ENCODE results near the gene RTTN. TPM values are rescaled to one million over a fixed set of nuclear protein-coding genes. Genes with fewer than 3 reads are reported as not detected.

Gene RTTN
- polyA plus RNA-seq, 12 donors, result 8.7 to 18.7 (median 13.0) TPM; not detected in 1

GRCh38 chr18:70028734-70029133 is 176.8 kb downstream of the RTTN start:
- no peak for DNase-seq

DNA sequence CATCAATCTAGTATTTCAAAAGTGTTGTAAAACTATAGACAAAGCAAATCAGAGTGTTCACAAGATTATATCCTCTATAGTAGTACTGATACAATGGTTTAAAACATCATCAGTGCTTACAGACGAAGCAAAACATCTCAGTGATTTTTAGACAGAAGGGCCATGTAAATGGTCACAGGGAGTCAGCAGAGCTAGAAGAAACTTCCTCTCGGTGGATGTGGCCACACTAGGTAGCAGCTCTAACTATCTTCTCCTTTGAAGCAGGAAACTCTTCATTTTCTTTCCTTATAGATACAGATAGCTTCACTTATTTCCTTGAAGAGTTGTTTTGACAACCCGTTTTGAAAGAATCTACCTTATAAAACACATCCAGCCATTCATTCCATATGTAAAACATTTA is 177.4 kb downstream of the RTTN start:
- DNase-seq, result no peak

GRCh38 chr18:70025580-70025979 is 179.9 kb downstream of the RTTN start:
- no peak for DNase-seq

GRCh38 chr18:70024829-70025228 is 180.7 kb downstream of the RTTN start:
- DNase-seq, result no peak

GRCh38 chr18:70024093-70024492 is 181.4 kb downstream of the RTTN start:
- no peak for DNase-seq

DNA sequence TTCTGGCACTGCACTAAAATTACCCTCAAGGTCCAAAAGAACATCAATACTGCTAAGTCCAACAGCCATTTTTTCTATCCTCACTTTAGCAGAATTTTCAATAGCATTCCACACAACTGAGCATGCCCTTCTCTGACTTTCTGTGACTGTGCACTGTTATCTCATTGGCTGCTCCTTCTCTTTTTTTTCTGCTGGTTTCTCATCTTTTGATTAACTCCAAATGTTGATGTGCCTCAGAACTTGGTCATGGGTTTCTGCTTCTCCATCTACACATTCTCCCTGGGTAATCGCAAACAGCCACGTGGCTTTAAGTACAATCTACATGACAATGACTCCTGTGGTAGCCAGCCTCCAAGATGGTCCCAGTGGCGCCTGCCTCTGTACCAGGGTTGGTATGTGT is 182.9 kb downstream of the RTTN start:
- no peak for DNase-seq

DNA sequence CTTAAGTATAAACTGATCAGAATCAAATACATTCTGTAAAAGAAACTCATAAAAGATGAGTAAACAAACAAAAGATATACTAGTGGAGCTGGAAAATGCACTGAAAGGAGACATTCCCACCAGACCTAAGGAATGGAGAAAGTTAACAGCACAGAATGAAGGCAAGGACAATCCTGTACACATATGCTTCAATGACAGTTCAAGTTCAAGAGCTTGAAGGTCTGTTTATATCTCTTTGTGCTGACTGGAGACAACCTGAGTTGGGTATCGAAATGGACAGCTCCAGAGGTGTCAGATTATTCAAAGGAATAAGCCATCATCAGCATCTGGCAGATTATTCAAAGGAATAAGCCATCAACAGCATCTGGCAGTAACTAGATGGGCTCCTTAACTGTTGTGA is 184.0 kb downstream of the RTTN start:
- DNase-seq, result no peak

GRCh38 chr18:70021043-70021442 is 184.4 kb downstream of the RTTN start:
- DNase-seq, result no peak

DNA sequence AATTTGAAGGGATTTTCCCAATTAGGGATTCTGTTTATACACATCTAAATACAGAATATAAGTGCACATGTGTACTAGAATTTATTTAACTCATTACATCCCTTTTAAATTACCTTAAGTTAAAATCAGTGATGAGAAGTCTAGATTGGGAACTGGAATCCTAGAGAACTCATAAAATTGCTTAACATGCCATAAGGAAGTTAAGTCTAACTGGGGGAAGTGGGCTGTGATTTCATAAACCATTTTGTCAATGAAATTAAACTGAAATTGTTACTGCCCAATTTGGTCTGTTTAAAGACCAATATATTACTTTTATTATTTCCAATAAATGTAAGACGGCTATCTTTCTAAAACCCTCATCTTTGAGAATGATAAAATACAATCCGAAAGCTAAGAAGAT is 185.5 kb downstream of the RTTN start:
- DNase-seq, result no peak

- DNase-seq, result no peak
Measured at GRCh38 chr18:70019136-70019535, 186.4 kb downstream of the RTTN start.

DNA sequence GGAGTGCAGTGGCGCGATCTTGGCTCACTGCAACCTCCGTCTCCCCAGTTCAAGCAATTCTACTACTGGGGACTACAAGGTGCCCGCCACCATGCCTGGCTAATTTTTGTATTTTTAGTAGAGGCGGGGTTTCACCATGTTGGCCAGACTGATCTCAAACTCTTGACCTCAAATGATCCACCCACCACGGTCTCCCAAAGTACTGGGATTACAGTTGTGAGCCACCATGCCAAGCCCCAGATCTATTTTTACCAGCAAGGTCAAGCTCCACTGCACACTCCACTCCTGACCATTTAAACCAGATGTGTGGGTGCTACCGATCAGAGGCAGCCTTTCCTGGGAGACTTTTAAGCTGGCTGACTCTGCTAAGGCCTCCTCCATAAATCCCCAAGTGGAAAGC is 190.4 kb downstream of the RTTN start:
- DNase-seq, result no peak

DNA sequence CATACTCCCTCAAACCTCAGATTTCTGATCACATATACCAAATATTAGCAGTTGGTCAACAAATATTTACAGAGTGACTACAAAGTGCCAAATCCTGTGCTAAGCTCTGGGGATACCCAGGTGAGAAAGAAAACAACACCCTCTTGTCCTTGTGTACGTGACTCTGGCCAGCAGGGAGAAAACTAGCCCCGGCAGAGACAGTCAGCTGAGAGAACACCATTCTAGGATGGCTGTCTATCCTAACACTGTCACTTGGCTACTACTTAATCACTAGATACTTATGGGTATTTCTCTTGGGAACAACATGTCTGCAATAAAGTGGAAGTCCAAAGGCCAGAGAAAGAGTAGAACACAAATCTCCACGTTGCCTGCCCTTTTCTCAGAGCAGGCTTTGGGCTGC is 199.9 kb downstream of the RTTN start:
- DNase-seq, result no peak

DNA sequence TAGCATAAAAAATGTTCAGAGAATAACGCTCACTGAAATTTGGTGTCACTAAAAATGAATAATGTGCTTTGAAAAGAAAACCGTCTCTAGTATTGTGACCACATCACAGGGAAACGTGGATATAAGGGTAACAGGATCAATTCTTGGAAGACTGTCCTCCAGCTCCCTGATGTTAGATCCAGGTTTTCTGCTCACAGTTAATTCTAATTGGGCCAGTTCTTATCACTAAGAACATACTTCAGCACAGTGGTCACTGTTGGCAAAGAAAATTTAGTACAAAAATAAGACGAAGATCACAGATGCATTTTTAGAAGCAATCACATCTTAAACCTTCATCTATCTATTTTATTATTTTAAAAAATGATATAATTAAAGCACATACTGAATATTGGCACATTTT is 200.8 kb downstream of the RTTN start:
- DNase-seq, result no peak

GRCh38 chr18:69999656-70000055 is 205.8 kb downstream of the RTTN start:
- no peak for DNase-seq

DNA sequence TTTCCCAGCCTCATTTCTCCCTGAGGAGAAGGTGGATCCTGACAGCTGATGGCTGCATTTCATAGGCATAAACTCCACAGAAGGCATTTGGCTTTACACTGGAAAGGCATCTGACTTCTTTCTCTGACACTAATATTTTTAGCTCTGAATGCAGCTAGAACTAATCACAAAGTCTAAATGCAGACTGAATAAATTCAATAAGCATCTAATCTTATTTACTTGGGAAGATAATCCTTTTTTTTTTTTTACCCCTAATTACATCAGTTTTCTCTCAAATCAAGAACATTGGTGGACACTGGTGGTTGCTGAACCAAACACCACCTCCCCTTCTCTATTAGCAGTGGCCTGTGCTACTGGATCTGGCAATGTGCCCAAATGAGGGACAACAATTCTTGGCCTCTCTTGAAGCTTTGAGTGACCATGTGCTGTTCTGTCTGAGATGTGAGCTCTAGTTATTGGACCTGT is 206.9 kb downstream of the RTTN start:
- no peak for DNase-seq

GRCh38 chr18:69996951-69997798 is 208.3 kb downstream of the RTTN start:
- no peak for DNase-seq

DNA sequence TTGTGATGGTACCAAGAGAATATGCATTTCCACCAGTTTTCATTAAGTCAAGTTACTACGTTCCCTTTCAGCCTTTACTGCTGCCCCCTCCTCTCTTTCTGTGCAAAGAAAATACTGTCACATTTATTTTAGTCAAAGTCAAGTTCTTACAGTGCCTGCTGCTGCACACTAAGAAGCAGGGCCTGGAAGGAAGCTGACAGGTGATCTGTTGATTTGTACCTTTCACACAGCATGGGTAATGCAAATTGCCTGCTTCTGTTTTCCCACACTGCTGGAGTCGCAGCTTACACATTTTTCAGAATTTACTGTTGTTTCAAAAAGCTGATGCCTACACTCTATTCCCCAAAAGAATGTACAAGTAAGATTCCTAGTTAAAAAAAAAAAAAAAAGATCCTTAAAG is 209.1 kb downstream of the RTTN start:
- no peak for DNase-seq

- no peak for DNase-seq
Measured at GRCh38 chr18:69995774-69996173, 209.7 kb downstream of the RTTN start.

GRCh38 chr18:69992776-69993175 is 212.7 kb downstream of the RTTN start:
- no peak for DNase-seq

DNA sequence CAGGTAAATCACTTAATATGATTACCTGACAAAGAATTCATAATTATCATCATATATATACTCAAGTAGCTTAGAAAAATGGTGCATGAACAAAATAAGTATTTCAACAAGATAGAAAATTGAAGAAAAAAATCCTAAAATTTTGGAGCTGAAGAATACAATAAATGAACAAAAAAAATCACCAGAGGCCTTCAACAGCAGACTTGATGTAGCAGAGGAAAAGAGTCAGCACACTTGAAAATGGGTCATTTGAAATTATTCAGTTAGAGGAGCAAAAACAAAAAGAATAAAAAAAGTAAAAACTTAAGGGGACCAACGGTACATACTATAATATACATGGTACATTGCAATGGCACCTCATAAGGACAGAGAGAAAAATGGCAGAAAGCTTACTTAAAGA is 217.6 kb downstream of the RTTN start:
- no peak for DNase-seq

DNA sequence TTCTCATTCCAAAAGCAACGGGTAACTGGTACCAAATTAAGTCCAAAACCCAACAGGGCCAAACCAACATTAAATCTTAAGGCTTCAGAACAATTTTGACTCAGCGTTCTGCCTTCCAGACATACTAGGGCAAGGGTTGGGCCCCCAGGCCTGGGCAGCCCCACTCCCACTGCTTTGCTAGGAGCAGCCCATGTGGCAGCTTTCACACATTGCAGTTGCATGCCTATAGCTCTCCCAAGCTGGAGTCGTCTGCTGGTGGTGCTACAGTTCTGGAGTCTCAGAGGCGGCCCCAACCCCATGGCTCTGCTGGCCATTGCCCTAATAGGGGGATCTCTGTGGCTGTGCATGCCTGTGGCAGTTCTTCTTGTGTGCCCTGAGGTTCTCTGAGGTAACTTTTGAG is 220.2 kb downstream of the RTTN start:
- no peak for DNase-seq

GRCh38 chr18:69982417-69982816 is 223.1 kb downstream of the RTTN start:
- no peak for DNase-seq

DNA sequence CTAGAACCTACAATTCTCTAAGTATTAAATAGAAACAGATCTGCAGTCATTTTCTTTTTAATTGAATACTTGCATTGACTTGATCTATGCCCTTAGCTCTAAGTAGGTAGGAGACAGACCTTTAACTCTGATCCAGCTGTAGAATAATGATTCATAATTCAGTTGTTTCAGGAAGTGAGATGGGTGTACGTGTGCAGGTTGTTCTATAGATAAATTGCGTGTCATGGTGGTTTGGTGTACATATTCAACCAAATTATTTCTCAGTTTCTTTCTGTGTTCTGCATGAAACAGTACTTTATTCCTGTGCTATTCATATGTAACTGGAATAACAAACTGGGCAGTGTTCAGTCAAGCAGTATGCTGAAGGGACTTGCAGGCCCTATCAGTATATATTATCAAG is 223.5 kb downstream of the RTTN start:
- no peak for DNase-seq
